MM.1S (cell line): Measurements from ENCODE around the gene COBLL1.

Experiments
- EZH2 ChIP-seq: fragments of 300-600 bp; sonication (generic); optimal IDR thresholded peaks from 2 replicates; pipeline ENCODE3; 2017; ENCODE audit warnings: low read depth, mild to moderate bottlenecking, antibody characterized with exemption, low read length, mixed read lengths
- EZH2phosphoT487 ChIP-seq: fragments of 300-600 bp; sonication (generic); IDR thresholded peaks from 2 replicates; pipeline ENCODE4 v1.6.1; 2018; ENCODE audit warnings: antibody characterized with exemption, low read length
- TF ChIP-seq, protein P1 (sequence below): fragments of 300-600 bp; sonication (generic); IDR thresholded peaks from 2 replicates; pipeline ENCODE4 v1.5.1; 2016; ENCODE audit warnings: antibody characterized with exemption, low read length, mixed read lengths

DNA sequence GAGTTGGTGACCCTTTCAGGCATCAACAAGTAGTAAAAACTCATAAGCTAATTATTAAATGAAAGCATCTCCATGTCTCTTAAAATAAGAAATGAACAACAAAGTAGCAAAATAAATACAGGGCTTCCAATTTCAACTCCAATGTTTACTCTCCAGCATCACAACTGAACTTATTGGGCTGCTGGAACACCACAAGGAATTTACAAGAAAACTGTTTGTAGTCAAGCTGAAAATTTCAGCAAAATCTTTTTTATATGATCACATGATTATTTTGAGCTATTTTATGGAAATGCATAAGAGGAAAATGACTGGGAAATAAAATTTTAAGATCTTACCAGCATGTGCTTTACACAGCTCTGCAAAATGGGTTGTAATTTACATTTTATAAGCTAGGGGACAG, 28.1 kb downstream of the COBLL1 start:
- TF ChIP-seq, protein P1, sequence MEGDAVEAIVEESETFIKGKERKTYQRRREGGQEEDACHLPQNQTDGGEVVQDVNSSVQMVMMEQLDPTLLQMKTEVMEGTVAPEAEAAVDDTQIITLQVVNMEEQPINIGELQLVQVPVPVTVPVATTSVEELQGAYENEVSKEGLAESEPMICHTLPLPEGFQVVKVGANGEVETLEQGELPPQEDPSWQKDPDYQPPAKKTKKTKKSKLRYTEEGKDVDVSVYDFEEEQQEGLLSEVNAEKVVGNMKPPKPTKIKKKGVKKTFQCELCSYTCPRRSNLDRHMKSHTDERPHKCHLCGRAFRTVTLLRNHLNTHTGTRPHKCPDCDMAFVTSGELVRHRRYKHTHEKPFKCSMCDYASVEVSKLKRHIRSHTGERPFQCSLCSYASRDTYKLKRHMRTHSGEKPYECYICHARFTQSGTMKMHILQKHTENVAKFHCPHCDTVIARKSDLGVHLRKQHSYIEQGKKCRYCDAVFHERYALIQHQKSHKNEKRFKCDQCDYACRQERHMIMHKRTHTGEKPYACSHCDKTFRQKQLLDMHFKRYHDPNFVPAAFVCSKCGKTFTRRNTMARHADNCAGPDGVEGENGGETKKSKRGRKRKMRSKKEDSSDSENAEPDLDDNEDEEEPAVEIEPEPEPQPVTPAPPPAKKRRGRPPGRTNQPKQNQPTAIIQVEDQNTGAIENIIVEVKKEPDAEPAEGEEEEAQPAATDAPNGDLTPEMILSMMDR, result no peak
- TF ChIP-seq EZH2phosphoT487 (no peak), EZH2 (no peak)
